Activated CD8-positive, alpha-beta memory T cell treated with anti-CD3 and anti-CD28 coated beads for 1 hour (primary cell): Measurements from ENCODE around the gene RBM4.
"Not testable (repeated sequence)": the region's sequence is repeated elsewhere in the genome, so short reads cannot be mapped to it uniquely, and the experiment has no call there.

Experiments used
- DNase-seq, 2 donors: peaks; one replicate each; pipeline ENCODE4 v3.0.0-alpha.2; 2020; ENCODE audit warnings: low read depth in 1 of 2; ENCODE audit errors: extremely low read depth in 1 of 2

The RBM4 gene, protein sequence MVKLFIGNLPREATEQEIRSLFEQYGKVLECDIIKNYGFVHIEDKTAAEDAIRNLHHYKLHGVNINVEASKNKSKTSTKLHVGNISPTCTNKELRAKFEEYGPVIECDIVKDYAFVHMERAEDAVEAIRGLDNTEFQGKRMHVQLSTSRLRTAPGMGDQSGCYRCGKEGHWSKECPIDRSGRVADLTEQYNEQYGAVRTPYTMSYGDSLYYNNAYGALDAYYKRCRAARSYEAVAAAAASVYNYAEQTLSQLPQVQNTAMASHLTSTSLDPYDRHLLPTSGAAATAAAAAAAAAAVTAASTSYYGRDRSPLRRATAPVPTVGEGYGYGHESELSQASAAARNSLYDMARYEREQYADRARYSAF

DNA sequence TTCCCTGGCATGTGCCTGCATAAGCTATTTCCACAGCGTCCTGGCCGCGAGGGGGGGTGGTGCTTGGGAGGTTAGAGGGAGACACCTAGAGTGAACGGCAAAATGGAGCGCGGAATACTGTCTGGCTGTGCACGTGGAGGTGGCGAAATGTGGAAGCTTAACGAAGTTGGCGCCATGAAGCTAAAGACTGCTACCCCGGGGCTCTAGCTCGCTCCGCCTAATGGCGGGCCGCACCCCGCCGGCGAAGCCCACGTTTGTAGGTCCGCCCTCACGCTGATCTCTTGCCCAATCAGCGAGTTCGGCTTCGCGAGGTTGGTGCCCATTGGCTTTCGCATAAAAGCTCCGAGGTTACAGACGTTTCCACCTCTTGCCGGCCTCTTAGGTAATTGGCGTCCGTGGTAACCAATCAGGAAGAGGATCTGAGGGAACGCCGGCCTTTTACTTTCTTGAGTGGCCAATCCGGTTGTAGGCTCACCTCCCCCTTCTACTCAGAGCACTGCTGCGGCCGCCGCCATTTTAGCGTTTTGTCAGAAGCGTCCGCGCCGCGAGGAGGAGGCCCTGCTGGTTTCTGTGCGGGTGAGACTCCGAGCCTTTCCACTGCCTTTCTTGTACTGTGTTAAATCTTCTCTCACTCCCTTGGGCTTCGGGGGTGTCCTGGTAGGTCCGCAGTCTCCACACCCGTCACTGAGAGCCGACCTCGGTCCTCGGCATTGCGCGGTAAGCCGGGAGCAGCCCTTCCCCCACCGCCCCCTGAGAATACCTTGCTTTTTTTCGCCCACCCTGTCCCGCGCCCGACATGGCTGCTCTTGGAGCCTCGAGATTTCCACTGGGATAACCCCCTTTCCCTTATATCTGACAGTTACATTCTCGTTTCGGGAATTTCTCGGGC is at the start of gene RBM4:
Gene RBM4, plus strand, starts transcription at position 527 of the 889 bp plus-strand sequence. CDS start 1,009 bp downstream, outside the sequence.
- DNase-seq, result peak; percentile 80 to 95

DNA sequence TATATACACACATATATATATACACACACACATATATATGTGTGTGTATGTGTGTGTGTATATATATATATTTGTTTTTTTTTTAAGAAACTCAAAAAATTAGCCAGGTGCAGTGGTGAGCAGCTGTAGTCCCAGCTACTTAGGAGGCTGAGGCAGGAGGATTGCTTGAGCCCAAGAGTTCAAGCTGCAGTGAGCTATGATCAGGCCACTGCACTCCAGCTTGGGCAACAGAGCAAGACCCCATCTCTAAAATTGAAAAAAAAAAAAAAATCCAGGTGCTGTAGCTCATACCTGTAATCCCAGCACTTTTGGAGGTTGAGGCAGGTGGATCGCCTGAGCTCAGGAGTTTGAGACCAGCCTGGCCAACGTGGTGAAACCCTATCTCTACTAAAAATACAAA is 49.2 kb upstream of the RBM4 start:
- DNase-seq, result not testable (repeated sequence)

DNA sequence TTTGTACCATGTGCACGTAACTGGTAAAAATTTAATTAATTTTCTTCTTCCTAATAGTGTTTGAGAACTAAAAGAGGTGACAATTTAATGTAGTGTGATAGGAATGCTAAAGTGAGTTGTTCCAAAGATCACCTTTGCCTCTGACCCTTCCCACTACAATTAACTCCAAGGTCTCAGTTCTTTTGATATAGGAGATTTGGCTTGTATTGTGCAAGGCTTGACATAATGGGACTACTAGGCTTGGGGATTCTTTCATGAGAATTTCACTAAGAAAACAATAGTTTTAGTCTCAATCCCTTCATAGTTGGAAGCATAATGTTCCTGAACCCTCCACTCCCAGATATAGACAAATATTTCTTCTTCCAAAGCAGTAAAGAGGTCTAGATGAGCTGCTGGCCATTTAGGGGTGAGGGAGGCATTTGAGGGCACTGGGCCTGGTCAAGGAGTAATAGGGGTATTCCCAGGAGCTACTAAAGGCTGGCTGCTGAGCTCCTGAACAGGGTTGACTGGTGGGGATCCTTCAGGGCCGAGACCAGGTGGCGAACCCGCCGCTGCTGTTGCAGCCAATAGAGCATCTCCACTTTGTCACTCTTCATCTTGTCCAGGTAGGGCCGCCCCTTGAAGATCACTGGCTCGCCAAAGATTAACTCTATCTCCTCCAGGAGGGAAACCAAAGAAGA is 48.4 kb upstream of the RBM4 start:
- no peak for DNase-seq

DNA sequence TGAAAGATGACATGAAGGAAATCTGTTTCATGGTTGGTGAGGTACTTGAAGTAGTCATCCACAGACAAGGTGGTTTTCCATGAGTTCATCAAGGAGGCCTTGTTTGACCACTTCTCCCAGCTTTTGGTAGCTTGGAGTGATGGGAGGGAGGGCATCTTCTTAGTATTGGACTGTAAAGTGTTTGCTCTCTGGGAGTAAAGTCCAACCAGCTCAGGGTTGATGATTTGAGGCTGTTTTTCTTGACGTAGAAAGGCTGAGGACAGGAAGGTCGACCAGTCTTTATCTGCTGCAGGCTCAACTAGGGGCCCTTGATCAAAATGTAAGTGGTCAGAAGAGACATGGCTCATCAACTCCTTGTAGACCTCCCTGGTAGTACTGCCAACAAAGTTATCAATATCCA is 47.3 kb upstream of the RBM4 start:
- DNase-seq, result no peak

DNA sequence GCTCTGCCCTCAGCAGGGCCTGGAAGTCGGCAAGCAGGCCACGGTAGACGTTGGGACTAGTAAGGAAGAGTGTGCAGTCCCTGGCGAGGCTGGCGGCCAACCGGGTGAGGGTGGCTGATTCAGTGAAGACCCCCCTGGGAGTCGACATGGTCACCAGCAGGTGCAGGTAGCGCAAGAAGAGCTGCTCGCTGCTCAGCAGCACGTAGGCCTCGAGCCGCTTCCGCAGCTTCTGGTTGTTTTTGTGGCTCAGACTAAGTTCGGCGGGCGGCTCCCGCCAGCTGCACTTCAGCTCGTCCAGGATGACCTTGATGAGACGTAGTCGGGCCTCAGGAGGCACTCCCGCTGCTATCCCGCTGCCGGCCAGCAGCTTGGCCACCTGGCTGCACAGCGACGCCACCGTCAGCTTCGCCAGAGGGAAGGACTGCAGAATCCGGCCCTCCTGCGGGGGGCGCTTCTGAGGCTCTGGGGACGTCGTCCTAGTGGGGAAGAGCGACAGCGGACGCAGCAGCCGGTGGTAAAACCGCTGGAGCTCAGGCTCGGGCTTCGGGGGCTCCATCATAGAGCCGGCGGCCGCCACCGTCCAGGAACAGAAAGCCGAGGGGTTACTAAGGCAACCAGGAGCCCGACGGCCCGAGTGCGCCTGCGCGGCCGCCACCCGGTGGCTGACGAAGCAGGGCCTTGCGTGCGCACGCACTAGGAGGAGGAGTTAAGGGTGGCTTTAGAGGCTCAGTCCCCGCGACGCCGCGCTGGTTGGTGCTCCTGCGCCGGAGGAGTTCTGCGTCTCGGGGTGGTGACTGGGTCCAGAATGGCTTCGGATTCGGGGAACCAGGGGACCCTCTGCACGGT is 45.8 kb upstream of the RBM4 start, which contains the start of the genes CCDC87 and CCS:
Gene CCDC87, minus strand, starts transcription at position 607 of the 846 bp plus-strand sequence. Its CDS starts 48 bp downstream, at position 559.
Gene CCS, plus strand, starts transcription at position 729 of the 846 bp plus-strand sequence. Its CDS starts 77 bp downstream, at position 806.
- DNase-seq, result peak; percentile 98 to 99

DNA sequence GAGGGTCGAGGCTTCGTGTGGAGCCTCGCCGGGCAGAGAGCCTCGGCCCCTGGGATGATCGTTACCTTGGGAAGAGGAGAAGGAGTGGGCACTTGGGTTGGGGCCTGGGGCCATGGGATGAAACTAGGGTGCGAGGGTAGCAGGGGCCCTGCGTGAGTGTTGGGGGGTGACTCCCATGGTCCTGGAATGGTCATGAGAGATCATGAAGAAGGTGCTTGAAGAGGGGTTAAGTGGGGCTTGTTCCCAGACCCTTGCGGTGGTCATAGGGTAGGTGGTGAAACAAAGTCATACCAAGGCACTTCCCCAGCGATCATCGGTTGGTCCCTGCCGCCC is 45.2 kb upstream of the RBM4 start:
- no peak for DNase-seq

DNA sequence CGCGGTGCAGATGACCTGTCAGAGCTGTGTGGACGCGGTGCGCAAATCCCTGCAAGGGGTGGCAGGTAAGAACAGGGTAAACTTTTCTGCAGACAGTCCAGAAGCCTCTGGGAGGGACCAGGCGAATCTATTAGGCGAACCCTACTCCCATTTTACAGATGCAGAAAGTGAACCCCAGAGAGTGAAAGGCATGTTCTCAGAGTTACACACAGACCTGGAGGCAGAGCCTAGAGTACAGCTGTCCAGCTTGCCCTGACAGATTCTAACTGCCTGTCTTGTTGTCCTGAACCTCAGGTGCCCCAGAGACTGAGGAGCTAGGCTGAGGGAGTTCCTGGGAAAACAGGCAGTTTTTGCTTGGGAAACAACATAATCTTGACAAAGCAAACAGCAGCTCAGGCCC is 44.9 kb upstream of the RBM4 start:
- no peak for DNase-seq

DNA sequence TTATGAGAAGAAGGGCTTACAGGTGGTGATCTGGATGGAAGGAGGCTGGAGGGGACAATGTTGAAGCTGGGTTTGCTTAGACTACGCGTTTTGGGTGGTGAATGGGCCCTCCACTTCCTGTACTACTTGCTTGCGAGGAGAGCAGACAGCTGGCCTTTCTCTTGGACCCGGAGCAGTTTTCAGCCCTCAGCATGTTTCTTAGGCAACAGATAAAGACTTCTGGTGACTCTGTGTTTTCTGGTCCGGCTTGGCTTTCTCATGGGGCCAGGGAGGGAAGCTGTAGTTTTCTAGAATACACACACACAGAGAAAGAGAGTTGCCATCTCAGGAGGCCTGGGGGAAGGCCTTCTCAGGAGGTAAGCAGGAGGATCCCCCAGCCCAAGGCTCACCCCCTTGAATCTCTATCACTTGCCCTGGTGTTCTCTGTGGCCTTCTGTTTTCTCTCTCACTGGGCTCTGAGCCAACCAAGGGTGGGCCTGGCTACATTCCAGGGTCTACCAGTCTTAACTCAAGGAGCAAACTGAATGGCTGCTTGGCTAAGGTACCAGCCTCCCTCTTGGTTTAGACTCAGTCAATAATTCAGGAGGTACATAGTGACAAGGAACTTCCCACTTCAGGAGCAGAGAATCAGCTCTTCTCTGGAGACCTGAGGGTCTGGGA is 43.1 kb upstream of the RBM4 start:
- DNase-seq, result no peak

DNA sequence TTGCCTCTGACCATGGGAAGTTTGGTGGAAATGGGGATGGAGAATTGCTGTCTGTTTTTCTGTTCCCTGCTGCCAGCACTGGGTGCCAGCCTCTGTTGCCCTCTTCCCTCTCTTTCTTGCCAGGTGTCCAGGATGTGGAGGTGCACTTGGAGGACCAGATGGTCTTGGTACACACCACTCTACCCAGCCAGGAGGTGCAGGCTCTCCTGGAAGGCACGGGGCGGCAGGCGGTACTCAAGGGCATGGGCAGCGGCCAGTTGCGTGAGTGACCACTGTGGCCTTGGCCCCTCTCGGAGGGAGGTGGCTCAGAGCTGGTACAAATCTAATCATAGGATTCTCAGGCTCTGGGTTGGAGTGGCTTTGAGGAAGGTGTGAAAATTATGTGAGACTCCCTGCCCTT is 39.5 kb upstream of the RBM4 start:
- no peak for DNase-seq

DNA sequence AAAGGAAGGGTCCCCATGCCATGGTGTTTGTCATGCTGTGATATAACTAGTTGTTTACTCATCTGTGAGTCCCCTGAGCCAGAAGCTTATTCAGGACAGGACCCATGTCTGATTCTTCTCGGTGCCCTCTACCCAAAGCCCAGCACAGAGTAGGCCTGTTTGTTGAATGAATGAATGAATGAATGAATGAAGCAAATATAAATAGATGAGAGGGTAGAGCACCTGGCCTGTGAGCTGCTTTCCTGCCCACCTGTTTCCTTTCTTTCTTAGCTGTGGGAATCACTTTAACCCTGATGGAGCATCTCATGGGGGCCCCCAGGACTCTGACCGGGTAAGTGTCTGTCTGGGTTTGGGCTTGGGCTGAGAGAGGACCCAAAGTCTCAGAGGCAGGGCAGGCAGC is 38.3 kb upstream of the RBM4 start:
- no peak for DNase-seq

DNA sequence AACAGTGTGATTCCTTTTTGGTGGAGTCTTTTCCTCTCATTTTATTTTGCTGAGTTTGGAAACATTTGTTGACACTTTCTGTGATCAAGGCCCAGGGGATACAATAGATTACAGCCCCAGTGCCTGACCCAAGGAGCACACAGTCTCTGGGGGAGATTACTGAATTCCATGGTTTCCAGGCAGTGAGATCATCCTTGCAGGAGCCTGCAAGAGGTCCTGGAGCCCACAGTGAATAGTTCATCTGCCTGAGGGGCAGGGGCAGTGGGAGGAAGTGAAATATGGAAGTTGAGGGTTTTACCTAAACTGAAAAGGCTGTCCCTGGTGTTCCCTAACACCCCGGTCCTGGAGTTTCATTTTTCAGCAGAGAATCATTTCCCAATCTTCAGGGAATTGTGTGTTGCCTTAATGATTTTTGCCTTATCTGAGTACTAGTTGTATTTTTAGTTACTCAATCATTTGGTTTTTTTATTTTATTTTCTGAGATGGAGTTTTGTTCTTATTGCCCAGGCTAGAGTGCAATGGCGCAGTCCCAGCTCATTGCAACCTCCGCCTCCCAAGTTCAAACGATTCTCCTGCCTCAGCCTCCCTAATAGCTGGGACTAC is 37.8 kb upstream of the RBM4 start:
- DNase-seq, result no peak

DNA sequence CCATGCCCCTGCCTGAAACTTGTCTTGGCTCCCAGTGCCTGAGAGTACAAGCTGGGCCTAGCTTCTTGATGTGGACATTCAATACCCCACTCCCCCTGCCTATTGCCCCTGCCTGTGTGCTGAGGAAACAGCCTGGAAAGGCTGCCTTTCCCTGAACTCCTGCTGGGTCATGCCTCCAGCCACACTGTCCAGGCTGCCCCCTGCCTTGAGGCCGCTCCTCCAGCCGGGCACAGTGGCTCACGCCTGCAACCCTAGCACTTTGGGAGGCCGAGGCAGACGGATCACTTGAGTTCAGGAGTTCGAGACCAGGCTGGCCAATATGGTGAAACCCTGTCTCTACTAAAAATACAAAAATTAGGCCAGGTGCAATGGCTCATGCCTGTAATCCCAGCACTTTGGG is 35.4 kb upstream of the RBM4 start:
- DNase-seq, result no peak

DNA sequence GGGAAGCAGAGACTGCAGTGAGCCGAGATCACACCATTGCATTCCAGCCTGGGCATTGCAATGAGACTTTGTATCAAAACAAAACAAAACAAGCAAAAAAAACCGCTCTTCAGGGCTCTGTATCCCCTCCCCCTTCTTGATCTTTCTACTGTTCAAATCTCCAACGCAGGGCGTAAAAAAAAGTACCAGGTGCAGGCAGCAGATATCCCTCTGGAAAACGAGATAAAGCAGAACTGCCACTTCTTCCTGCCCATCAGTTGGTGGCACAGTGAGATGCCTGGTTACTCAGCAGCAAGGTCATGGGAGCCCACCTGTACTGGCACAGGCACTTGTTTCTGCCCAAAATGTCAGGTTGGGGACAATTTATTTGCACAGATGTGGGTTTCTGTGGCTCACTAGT is 34.3 kb upstream of the RBM4 start:
- DNase-seq, result no peak

DNA sequence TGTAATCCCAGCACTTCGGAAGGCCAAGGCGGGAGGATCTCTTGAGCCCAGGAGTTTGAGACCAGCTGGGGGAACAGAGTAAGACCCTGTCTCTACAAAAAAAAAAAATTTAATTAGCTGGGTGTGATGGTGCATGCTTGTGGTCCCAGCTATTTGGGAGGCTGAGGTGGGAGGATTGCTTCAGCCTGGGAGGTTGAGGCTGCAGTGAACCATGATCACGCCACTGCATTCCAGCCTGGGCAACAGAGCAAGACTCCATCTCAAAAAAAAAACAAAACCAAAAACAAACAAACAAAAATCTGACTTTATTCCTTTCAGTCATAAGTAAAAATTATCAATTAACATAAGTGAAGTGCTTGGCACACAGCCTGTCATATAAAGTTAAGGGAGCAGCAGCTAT is 31.9 kb upstream of the RBM4 start:
- not testable (repeated sequence) for DNase-seq

DNA sequence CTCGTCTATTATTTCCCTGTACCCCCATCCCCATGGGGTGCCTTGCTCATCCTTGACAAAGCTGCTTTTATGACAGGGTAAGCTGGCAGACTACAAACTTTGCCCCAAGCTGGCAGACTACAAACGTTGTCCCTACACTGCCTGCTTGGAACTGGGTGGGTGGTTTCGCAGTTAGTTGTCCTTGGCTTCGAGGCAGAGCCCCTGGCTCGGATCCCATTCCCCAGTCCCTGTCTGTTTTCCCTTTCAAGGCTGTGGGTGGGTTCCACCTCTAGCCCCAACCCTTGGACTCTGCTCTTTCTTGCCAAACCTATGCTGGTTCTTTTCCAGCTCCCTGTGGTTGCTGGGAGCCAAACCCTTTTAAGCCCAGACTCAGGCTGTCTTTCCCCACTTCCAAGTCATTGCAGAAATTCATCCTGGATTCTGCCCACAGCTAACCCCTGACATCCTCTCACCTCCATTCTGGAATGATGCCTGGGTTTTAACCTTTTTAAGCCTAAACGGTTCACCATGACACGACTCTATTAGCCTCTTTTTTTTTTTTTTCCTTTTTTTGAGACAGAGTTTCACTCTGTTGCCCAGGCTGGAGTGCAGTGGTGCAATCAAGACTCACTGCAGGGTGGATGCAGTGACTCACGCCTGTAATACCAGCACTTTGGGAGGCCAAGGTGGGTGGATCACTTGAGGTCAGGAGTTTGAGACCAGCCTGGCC is 31.2 kb upstream of the RBM4 start:
- no peak for DNase-seq

DNA sequence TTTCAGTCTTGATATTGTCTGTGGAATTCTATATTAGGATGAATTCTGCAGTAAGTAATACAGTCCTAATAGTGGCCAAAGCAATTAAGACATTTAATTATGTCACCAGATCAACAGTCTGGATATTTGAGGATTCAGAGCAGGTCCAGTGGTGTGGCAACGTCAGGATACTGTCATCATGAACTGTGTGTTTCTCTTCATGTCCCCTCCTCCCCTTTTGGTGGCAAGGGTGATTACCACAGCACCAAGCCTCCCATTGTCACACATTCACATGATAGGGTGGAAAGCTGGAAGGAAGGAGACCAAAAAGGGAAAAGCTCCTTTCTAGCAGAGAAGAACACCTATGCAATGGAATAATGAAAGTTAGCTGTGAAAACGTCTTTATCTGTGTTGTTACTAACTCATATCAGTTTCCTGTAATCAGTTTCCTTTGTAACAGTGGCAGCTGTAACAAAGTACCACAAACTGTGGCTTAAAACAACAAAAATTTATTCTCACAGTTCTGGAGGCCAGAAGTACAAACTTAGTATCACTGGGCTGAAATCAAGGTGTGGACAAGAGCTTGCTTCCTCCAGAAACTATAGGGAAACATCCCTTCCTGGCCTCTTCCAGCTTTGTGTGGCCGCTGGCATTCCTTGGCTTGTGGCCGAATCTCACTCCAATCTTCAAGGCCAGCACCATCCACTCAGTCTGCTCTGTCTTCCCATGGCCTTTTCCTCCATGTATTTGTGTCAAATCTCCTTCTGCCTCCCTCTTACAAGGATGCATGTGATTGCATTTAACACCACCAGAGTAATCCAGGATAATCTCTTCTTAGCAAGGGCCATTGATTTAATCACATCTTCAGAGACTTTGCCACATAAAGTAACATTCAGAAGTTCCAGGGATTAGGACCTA is 28.5 kb upstream of the RBM4 start:
- no peak for DNase-seq

DNA sequence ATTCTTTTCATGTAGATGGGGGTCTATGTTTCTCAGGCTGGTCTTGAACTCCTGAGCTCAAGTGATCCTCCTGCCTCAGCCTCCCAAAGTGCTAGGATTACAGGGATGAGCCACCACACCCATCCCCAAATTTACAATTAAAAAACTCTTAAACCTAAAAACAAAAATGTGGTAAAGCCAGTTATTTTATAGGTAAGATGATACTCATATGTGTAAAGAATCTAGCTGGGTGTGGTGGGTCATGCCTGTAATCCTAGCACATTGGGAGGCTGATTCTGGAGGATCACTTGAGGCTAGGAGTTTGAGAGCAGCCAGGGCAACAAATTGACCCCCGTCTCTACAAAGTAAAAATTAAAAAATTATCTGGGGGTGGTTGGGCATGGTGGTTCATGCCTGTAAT is 26.0 kb upstream of the RBM4 start:
- no peak for DNase-seq

DNA sequence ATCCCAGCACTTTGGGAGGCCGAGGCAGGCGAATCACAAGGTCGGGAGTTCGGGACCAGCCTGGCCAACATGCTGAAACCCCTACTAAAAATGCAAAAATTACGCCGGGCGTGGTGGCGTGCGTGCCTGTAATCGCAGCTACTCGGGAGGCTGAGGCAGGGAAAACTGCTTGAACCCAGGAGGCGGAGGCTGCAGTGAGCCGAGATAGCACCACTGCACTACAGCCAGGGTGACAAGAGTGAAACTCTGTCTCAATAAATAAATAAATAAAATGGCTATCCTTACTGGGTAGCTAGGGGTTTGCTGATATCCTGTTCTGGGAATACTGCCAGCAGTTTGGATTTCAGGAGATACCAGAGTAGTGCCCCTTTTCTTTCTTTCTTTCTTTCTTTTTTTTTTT is 24.4 kb upstream of the RBM4 start:
- DNase-seq, result no peak
